Measurements from ENCODE around the gene CEP44. TPM values are rescaled to one million over a fixed set of nuclear protein-coding genes. Genes with fewer than 3 reads are reported as not detected.
A peak's percentile ranks its signal among the peaks of the same experiment; 100 is the strongest.
"Not testable (repeated sequence)": the region's sequence is repeated elsewhere in the genome, so short reads cannot be mapped to it uniquely, and the experiment has no call there.

CEP44 gene, protein sequence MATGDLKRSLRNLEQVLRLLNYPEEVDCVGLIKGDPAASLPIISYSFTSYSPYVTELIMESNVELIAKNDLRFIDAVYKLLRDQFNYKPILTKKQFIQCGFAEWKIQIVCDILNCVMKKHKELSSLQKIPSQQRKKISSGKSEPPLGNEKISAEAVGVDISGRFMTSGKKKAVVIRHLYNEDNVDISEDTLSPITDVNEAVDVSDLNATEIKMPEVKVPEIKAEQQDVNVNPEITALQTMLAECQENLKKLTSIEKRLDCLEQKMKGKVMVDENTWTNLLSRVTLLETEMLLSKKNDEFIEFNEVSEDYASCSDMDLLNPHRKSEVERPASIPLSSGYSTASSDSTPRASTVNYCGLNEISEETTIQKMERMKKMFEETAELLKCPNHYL
- total RNA-seq (55.6 TPM), polyA plus RNA-seq (11.5 TPM)

- Histone ChIP-seq H3K4me1 (ENCODE audit: insufficient read depth) (no peaks in the 10 kb centered on the region), H3K36me3 (ENCODE audit: insufficient read depth) (no peaks in the 10 kb centered on the region), H3K4me3 (ENCODE audit: low read depth, low read length) (peak within 1 kb of the TSS; percentile 84), H3K27ac (ENCODE audit: low read depth) (peak within 1 kb of the TSS; percentile 98)
- peak; percentile 89 for DNase-seq (ENCODE audit: extremely low spot score)
- under 1% methylated on average over 52 of the region's 52 CpGs for WGBS
Observed at GRCh38 chr4:174283507-174284471, at the start of gene CEP44, which contains the start of gene FBXO8. Gene CEP44 (plus strand): TSS chr4:174283911. CDS start chr4:174299122, 15,211 bp downstream. Gene FBXO8 (minus strand): TSS chr4:174283667. CDS start chr4:174263092, 20,575 bp downstream.

GRCh38 chr4:174236359-174236758 lies 47.4 kb upstream of the CEP44 start:
- no peak overlapping the region for H3K4me3 ChIP-seq (ENCODE audit: low read depth, low read length)
- WGBS, result 79% methylated on average over 3 of the region's 3 CpGs
- no peaks in the 10 kb centered on the region for H3K4me1 ChIP-seq (ENCODE audit: insufficient read depth)
- no peak for DNase-seq (ENCODE audit: extremely low spot score)
- peaks cover 2% of the 10 kb centered on the region for H3K36me3 ChIP-seq (ENCODE audit: insufficient read depth)
- H3K27ac ChIP-seq (ENCODE audit: low read depth), result no peak overlapping the region

DNA sequence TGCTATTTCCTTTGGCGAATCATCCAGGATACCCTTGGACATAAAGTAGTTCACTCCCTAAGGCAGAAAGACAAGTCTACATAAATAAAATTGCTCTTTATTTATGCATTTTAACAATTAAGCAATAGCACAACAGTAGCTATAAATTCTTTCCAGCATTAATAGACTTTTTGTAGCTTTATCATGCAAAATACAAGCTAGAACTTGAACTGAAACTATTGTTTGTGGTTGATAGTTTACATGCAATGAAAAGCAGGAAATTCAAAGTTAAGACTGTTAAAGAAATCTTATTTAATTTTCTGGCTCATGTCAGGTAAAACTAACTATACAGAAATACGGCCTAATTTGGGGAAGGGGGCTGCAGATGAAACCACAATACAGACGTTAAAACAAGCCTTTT lies 42.5 kb upstream of the CEP44 start:
- no peaks in the 10 kb centered on the region for H3K36me3 ChIP-seq (ENCODE audit: insufficient read depth)
- no peak for DNase-seq (ENCODE audit: extremely low spot score)
- H3K4me3 ChIP-seq (ENCODE audit: low read depth, low read length), result no peak overlapping the region
- no peaks in the 10 kb centered on the region for H3K4me1 ChIP-seq (ENCODE audit: insufficient read depth)
- WGBS, result 87% methylated on average over 3 of the region's 3 CpGs
- no peak overlapping the region for H3K27ac ChIP-seq (ENCODE audit: low read depth)

GRCh38 chr4:174244441-174244840 lies 39.3 kb upstream of the CEP44 start:
- DNase-seq (ENCODE audit: extremely low spot score), result no peak
- 40% methylated on average over 1 of the region's 1 CpG for WGBS
- H3K4me3 ChIP-seq (ENCODE audit: low read depth, low read length), result no peak overlapping the region

GRCh38 chr4:174245714-174246113 lies 38.0 kb upstream of the CEP44 start:
- Histone ChIP-seq H3K4me3 (ENCODE audit: low read depth, low read length) (no peak overlapping the region), H3K4me1 (ENCODE audit: insufficient read depth) (no peaks in the 10 kb centered on the region), H3K36me3 (ENCODE audit: insufficient read depth) (no peaks in the 10 kb centered on the region), H3K27ac (ENCODE audit: low read depth) (no peak overlapping the region)
- WGBS, result 95% methylated on average over 1 of the region's 1 CpG
- no peak for DNase-seq (ENCODE audit: extremely low spot score)

More at GRCh38 chr4:174244441-174244840, 39.3 kb upstream of the CEP44 start:
- Histone ChIP-seq H3K36me3 (ENCODE audit: insufficient read depth) (no peaks in the 10 kb centered on the region), H3K4me1 (ENCODE audit: insufficient read depth) (no peaks in the 10 kb centered on the region), H3K27ac (ENCODE audit: low read depth) (no peak overlapping the region)

DNA sequence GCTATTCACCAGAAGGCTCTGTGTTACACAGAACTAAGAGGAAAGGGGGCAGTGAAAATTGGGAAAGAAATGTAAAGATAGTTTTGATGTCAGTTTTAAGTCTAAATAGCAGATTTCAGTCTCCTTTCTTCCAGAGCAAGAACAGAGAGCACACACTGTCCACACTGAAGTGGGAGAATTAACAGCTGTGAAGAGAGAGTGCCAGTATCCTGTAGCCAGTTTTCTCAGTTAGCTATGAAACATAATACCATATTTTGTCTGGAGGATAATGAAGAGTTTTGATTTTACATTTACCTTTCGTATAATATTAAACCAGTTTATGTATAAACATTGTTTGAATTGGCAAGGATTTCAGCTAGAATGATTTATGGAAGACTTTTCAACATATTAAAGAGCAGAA lies 35.3 kb upstream of the CEP44 start:
- WGBS, result 42% methylated on average over 1 of the region's 1 CpG
- H3K27ac ChIP-seq (ENCODE audit: low read depth), result no peak overlapping the region
- H3K4me1 ChIP-seq (ENCODE audit: insufficient read depth), result no peaks in the 10 kb centered on the region
- no peak for DNase-seq (ENCODE audit: extremely low spot score)
- H3K4me3 ChIP-seq (ENCODE audit: low read depth, low read length), result no peak overlapping the region
- H3K36me3 ChIP-seq (ENCODE audit: insufficient read depth), result no peaks in the 10 kb centered on the region

- WGBS, result 97% methylated on average over 2 of the region's 2 CpGs
- Histone ChIP-seq H3K4me1 (ENCODE audit: insufficient read depth) (no peaks in the 10 kb centered on the region), H3K4me3 (ENCODE audit: low read depth, low read length) (no peak overlapping the region), H3K27ac (ENCODE audit: low read depth) (no peak overlapping the region), H3K36me3 (ENCODE audit: insufficient read depth) (no peaks in the 10 kb centered on the region)
- DNase-seq (ENCODE audit: extremely low spot score), result no peak
Observed at GRCh38 chr4:174252412-174252811, 31.3 kb upstream of the CEP44 start.

- H3K36me3 ChIP-seq (ENCODE audit: insufficient read depth), result no peaks in the 10 kb centered on the region
- no peaks in the 10 kb centered on the region for H3K4me1 ChIP-seq (ENCODE audit: insufficient read depth)
- H3K4me3 ChIP-seq (ENCODE audit: low read depth, low read length), result no peak overlapping the region
- WGBS, result 79% methylated on average over 1 of the region's 1 CpG
- no peak for DNase-seq (ENCODE audit: extremely low spot score)
- no peak overlapping the region for H3K27ac ChIP-seq (ENCODE audit: low read depth)
Observed at GRCh38 chr4:174254613-174255012, 29.1 kb upstream of the CEP44 start.

DNA sequence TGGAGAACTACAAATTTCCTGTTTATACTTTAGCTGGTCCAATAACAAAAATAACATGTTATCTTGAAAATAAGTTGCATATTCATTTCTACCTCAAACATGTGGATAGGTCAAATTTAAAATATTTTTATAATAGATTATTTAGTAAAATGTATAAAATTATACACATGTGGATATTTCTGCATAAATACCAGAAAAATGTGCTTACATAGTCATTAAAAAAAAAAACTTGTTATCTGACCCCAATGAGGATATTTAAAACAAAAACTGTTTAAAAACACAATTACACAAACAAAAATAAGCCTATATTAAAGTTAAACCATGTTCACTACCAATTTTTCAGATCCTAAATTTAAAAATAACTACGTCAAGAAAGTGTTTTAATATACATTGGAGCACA lies 28.3 kb upstream of the CEP44 start:
- H3K4me1 ChIP-seq (ENCODE audit: insufficient read depth), result no peaks in the 10 kb centered on the region
- no peak overlapping the region for H3K4me3 ChIP-seq (ENCODE audit: low read depth, low read length)
- 52% methylated on average over 1 of the region's 1 CpG for WGBS
- DNase-seq (ENCODE audit: extremely low spot score), result no peak
- no peak overlapping the region for H3K27ac ChIP-seq (ENCODE audit: low read depth)
- H3K36me3 ChIP-seq (ENCODE audit: insufficient read depth), result no peaks in the 10 kb centered on the region

DNA sequence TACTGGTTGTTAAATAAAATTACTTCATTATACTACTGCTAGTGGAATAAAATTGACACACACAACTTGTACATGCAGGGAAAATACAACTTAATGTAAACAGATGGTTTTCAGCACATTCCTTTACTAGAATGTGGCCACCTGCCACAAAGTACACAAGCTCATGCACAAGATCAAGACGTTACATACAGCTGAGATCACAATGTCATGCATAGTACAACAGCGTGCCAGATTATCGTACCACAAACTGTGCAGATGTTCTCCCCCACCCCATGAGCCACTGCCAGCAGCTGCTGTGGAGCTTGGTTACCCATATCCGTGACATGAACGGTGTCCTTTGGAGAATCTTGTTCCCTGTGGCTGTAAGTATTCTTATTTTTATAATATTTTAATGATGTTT lies 27.9 kb upstream of the CEP44 start:
- 53% methylated on average over 5 of the region's 5 CpGs for WGBS
- Histone ChIP-seq H3K4me1 (ENCODE audit: insufficient read depth) (no peaks in the 10 kb centered on the region), H3K27ac (ENCODE audit: low read depth) (no peak overlapping the region), H3K4me3 (ENCODE audit: low read depth, low read length) (no peak overlapping the region), H3K36me3 (ENCODE audit: insufficient read depth) (no peaks in the 10 kb centered on the region)
- no peak for DNase-seq (ENCODE audit: extremely low spot score)

DNA sequence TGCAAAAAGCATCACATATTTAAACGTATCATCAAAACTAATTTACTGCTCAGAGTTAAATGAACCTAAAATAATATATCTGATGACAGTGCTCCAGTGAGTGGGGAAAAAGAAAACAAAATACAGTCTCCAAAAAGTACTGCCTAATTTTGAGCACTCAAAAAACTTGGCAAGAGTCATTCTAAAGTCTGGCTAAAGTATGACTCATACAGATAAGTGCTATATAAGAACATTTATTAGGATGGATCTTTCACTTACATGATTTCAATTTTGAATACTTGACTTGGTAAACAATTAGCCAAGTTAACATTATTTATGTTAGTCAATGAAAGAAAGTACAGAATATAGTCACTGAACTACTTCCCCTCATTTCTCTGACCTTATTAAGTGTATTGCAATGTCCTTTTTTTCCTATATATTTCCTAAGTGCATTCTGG lies 27.4 kb upstream of the CEP44 start:
- WGBS, result 51% methylated on average over 1 of the region's 1 CpG
- no peak for DNase-seq (ENCODE audit: extremely low spot score)
- Histone ChIP-seq H3K4me3 (ENCODE audit: low read depth, low read length) (no peak overlapping the region), H3K36me3 (ENCODE audit: insufficient read depth) (no peaks in the 10 kb centered on the region), H3K4me1 (ENCODE audit: insufficient read depth) (no peaks in the 10 kb centered on the region), H3K27ac (ENCODE audit: low read depth) (no peak overlapping the region)

GRCh38 chr4:174259580-174259979 lies 24.1 kb upstream of the CEP44 start:
- Histone ChIP-seq H3K4me3 (ENCODE audit: low read depth, low read length) (no peak overlapping the region), H3K27ac (ENCODE audit: low read depth) (no peak overlapping the region), H3K36me3 (ENCODE audit: insufficient read depth) (no peaks in the 10 kb centered on the region), H3K4me1 (ENCODE audit: insufficient read depth) (no peaks in the 10 kb centered on the region)
- no peak for DNase-seq (ENCODE audit: extremely low spot score)

DNA sequence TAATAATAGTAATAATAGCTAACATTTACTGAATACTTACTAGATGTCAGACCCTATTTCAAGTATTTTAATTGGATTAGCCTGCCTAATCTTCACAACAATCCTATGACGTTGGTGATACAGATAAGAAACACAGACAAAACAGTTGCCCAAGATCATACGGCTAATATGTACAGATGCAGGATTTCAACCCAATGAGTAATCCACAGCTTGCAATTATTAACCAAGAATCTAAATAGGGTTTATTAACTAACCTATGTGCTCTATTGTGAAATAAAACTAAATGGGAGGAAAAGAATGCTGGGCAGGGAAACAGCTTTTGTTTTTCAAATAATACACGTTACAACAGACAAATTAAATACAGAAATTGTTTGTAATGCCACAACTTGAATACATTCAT lies 23.6 kb upstream of the CEP44 start:
- H3K4me3 ChIP-seq (ENCODE audit: low read depth, low read length), result no peak overlapping the region
- no peaks in the 10 kb centered on the region for H3K36me3 ChIP-seq (ENCODE audit: insufficient read depth)
- no peak overlapping the region for H3K27ac ChIP-seq (ENCODE audit: low read depth)
- WGBS, result 33% methylated on average over 3 of the region's 3 CpGs
- no peaks in the 10 kb centered on the region for H3K4me1 ChIP-seq (ENCODE audit: insufficient read depth)
- DNase-seq (ENCODE audit: extremely low spot score), result no peak

GRCh38 chr4:174261432-174261831 lies 22.3 kb upstream of the CEP44 start:
- 72% methylated on average over 1 of the region's 1 CpG for WGBS
- not testable (repeated sequence) for H3K4me3 ChIP-seq (ENCODE audit: low read depth, low read length); DNase-seq (ENCODE audit: extremely low spot score); H3K36me3 ChIP-seq (ENCODE audit: insufficient read depth); H3K27ac ChIP-seq (ENCODE audit: low read depth); H3K4me1 ChIP-seq (ENCODE audit: insufficient read depth)

Measured in urinary bladder (tissue), 4 donors.